ENCODE measurements around the gene HK2. TPM values are rescaled to one million over a fixed set of nuclear protein-coding genes. Genes with fewer than 3 reads are reported as not detected.
"Not testable (repeated sequence)": the region's sequence is repeated elsewhere in the genome, so short reads cannot be mapped to it uniquely, and the experiment has no call there.

Gene HK2
- total RNA-seq = 15.5 TPM
- long read RNA-seq, full-length matches to known transcripts = 3 of 10 reads
- long read RNA-seq, partial matches to known transcripts = 6 of 10 reads
- long read RNA-seq, other reads (novel, unspliced or antisense) = 1 of 10 reads

GRCh38 chr2:74833418-74834233, at the start of gene HK2:
Gene HK2, plus strand, starts transcription at chr2:74834127. Its CDS starts 454 bp downstream, at chr2:74834581.
- intact Hi-C loops (cut with DNase I) = loop anchor here (5.0 kb wide), 2 partner anchors 39 to 116 kb away; no protein-coding TSS in a partner anchor
- DNase-seq (ENCODE audit: low spot score) = peak; percentile 93

GRCh38 chr2:74789271-74789670, 44.7 kb upstream of the HK2 start:
- intact Hi-C loops (cut with DNase I) = no loop called here
- no peak for DNase-seq (ENCODE audit: low spot score)

- intact Hi-C loops (cut with DNase I) = no loop called here
- DNase-seq (ENCODE audit: low spot score) = no peak
Observed at GRCh38 chr2:74792282-74792681, 41.6 kb upstream of the HK2 start.

GRCh38 chr2:74794878-74795277, 39.0 kb upstream of the HK2 start:
- DNase-seq (ENCODE audit: low spot score) = not testable (repeated sequence)

GRCh38 chr2:74806355-74806839, 27.5 kb upstream of the HK2 start:
- intact Hi-C loops (cut with DNase I) = no loop called here
- DNase-seq (ENCODE audit: low spot score) = no peak

More at GRCh38 chr2:74794878-74795277, 39.0 kb upstream of the HK2 start:
- intact Hi-C loops (cut with DNase I) = not testable (repeated sequence)

- no peak for DNase-seq (ENCODE audit: low spot score)
- intact Hi-C loops (cut with DNase I) = no loop called here
Observed at GRCh38 chr2:74806920-74807319, 27.0 kb upstream of the HK2 start.

- intact Hi-C loops (cut with DNase I) = no loop called here
- no peak for DNase-seq (ENCODE audit: low spot score)
Observed at GRCh38 chr2:74812787-74813590, 20.9 kb upstream of the HK2 start.

GRCh38 chr2:74814102-74814501, 19.8 kb upstream of the HK2 start:
- intact Hi-C loops (cut with DNase I) = no loop called here

GRCh38 chr2:74815941-74816340, 18.0 kb upstream of the HK2 start:
- intact Hi-C loops (cut with DNase I) = no loop called here
- DNase-seq (ENCODE audit: low spot score) = no peak

More at GRCh38 chr2:74814102-74814501, 19.8 kb upstream of the HK2 start:
- DNase-seq (ENCODE audit: low spot score) = no peak

- DNase-seq (ENCODE audit: low spot score) = no peak
- intact Hi-C loops (cut with DNase I) = no loop called here
Observed at GRCh38 chr2:74816540-74817303, 17.2 kb upstream of the HK2 start.

- intact Hi-C loops (cut with DNase I) = no loop called here
- DNase-seq (ENCODE audit: low spot score) = no peak
Observed at GRCh38 chr2:74817304-74817675, 16.6 kb upstream of the HK2 start.

- DNase-seq (ENCODE audit: low spot score) = no peak
Observed at GRCh38 chr2:74819702-74820101, 14.2 kb upstream of the HK2 start.

GRCh38 chr2:74821177-74822126, 12.5 kb upstream of the HK2 start:
- DNase-seq (ENCODE audit: low spot score) = no peak
- intact Hi-C loops (cut with DNase I) = no loop called here

More at GRCh38 chr2:74819702-74820101, 14.2 kb upstream of the HK2 start:
- intact Hi-C loops (cut with DNase I) = no loop called here

GRCh38 chr2:74822771-74823566, 11.0 kb upstream of the HK2 start:
- intact Hi-C loops (cut with DNase I) = no loop called here
- DNase-seq (ENCODE audit: low spot score) = no peak

GRCh38 chr2:74824679-74825078, 9.2 kb upstream of the HK2 start:
- intact Hi-C loops (cut with DNase I) = no loop called here

GRCh38 chr2:74828543-74828942, 5.4 kb upstream of the HK2 start:
- intact Hi-C loops (cut with DNase I) = no loop called here
- no peak for DNase-seq (ENCODE audit: low spot score)

More at GRCh38 chr2:74824679-74825078, 9.2 kb upstream of the HK2 start:
- DNase-seq (ENCODE audit: low spot score) = no peak

GRCh38 chr2:74831693-74832530, 2.0 kb upstream of the HK2 start:
- intact Hi-C loops (cut with DNase I) = loop anchor here (5.0 kb wide), 2 partner anchors 40 to 115 kb away; no protein-coding TSS in a partner anchor
- no peak for DNase-seq (ENCODE audit: low spot score)

All from cardiac septum (tissue), 1 donor.